IPS-18a (cell line): ENCODE data around the gene GPC6.

ENCODE experiments used
- H3K27ac ChIP-seq: one replicate; pipeline ENCODE4 v1.5.1; 2013; ENCODE audit warnings: low read length
- H3K27me3 ChIP-seq: one replicate; pipeline ENCODE4 v1.6.1; 2013; ENCODE audit warnings: mild to moderate bottlenecking, low read length; ENCODE audit not compliant: control insufficient read depth, insufficient read depth
- H3K36me3 ChIP-seq: one replicate; pipeline ENCODE4 v1.6.1; 2013; ENCODE audit warnings: low read depth, low read length; ENCODE audit not compliant: control insufficient read depth
- H3K4me1 ChIP-seq: one replicate; pipeline ENCODE4 v1.6.1; 2013; ENCODE audit warnings: low read depth, low read length; ENCODE audit not compliant: control insufficient read depth
- H3K4me3 ChIP-seq: one replicate; pipeline ENCODE4 v1.5.1; 2013; ENCODE audit warnings: low read length
- H3K9ac ChIP-seq: one replicate; pipeline ENCODE4 v1.6.1; 2013; ENCODE audit warnings: mild to moderate bottlenecking, low read length, moderate library complexity
- H3K9me3 ChIP-seq: one replicate; pipeline ENCODE4 v1.6.1; 2013; ENCODE audit warnings: low read depth, low read length; ENCODE audit not compliant: control insufficient read depth

The GPC6 gene

DNA sequence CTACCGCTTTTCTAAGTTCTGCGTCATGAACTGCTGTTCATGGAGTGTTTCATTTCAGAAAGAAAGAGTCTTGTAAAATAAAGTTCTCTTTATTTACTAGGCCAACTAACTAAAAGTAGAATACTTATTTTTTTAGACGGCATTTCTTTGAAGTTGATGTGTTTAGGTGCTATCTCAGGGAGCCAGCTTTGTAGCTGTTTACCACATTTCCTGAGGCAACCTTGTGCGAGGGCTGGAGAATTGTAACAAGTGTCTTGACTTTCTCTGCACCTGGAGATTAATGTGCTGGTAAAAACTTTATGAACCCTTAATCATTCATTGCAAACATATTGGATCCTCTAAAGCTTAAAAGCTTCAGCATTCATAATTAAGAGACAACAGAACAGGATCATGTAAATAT, 229.3 kb downstream of the GPC6 start:
- H3K4me3 ChIP-seq, result no peak overlapping the region
- H3K27me3 ChIP-seq, result no peaks in the 10 kb centered on the region
- no peaks in the 10 kb centered on the region for H3K9me3 ChIP-seq
- H3K4me1 ChIP-seq, result no peaks in the 10 kb centered on the region
- no peaks in the 10 kb centered on the region for H3K36me3 ChIP-seq
- no peak overlapping the region for H3K27ac ChIP-seq
- no peak overlapping the region for H3K9ac ChIP-seq

DNA sequence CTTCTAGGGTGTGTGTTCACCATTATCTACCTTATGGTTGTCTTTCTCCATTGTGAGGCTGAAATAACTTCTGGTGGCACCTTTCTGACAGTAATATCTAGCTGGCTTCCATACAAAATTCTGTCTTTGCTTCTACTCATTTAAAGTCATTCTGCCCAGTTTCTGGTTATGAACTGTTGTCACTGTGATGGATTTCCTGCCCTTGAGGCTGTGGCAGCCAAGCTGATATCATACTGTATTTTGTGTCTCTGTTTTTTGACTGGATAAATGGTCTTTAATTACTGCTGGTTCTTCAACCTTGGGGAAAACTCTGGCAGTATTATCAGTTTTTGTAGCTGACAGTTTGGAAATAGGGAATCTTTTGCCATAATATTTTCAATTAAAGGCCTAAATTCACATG, 233.4 kb downstream of the GPC6 start:
- Histone ChIP-seq H3K4me1 (no peaks in the 10 kb centered on the region), H3K27ac (no peak overlapping the region), H3K4me3 (no peak overlapping the region), H3K27me3 (no peaks in the 10 kb centered on the region), H3K9ac (no peak overlapping the region), H3K36me3 (no peaks in the 10 kb centered on the region), H3K9me3 (no peaks in the 10 kb centered on the region)

DNA sequence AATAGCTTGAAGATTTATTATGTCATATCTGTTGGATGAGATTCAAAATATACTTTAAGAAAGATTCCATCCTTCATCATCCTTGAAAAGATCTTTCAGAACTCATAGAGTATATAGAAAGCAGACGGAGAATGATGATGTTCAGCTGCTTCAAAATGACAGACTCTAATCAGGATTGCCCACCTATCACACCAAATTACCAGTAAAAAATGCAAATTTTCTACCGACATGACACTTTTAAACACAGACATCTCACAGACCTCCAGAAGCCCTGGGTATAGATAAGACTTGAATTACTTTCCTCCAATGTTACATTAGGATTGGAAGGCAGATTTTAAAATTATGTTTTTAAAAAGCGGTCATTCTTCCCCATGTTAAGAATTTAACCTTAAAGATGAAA, 235.5 kb downstream of the GPC6 start:
- Histone ChIP-seq H3K9me3 (no peaks in the 10 kb centered on the region), H3K27ac (no peak overlapping the region), H3K4me1 (no peaks in the 10 kb centered on the region), H3K4me3 (no peak overlapping the region), H3K36me3 (no peaks in the 10 kb centered on the region), H3K27me3 (no peaks in the 10 kb centered on the region), H3K9ac (no peak overlapping the region)

GRCh38 chr13:93466502-93467036, 240.0 kb downstream of the GPC6 start:
- no peaks in the 10 kb centered on the region for H3K9me3 ChIP-seq
- no peaks in the 10 kb centered on the region for H3K27me3 ChIP-seq
- H3K9ac ChIP-seq, result no peak overlapping the region
- H3K4me3 ChIP-seq, result no peak overlapping the region
- no peaks in the 10 kb centered on the region for H3K4me1 ChIP-seq
- no peak overlapping the region for H3K27ac ChIP-seq
- H3K36me3 ChIP-seq, result no peaks in the 10 kb centered on the region

GRCh38 chr13:93467175-93467574, 240.6 kb downstream of the GPC6 start:
- Histone ChIP-seq H3K9ac (no peak overlapping the region), H3K27me3 (no peaks in the 10 kb centered on the region), H3K36me3 (no peaks in the 10 kb centered on the region), H3K9me3 (no peaks in the 10 kb centered on the region), H3K4me1 (no peaks in the 10 kb centered on the region), H3K4me3 (no peak overlapping the region), H3K27ac (no peak overlapping the region)

GRCh38 chr13:93468433-93468832, 241.8 kb downstream of the GPC6 start:
- Histone ChIP-seq H3K4me1 (no peaks in the 10 kb centered on the region), H3K4me3 (no peak overlapping the region), H3K27me3 (no peaks in the 10 kb centered on the region), H3K27ac (no peak overlapping the region), H3K36me3 (no peaks in the 10 kb centered on the region), H3K9ac (no peak overlapping the region), H3K9me3 (no peaks in the 10 kb centered on the region)

- H3K4me1 ChIP-seq, result peaks cover 8% of the 10 kb centered on the region
- no peaks in the 10 kb centered on the region for H3K27me3 ChIP-seq
- H3K36me3 ChIP-seq, result no peaks in the 10 kb centered on the region
- no peak overlapping the region for H3K9ac ChIP-seq
- H3K4me3 ChIP-seq, result no peak overlapping the region
- H3K27ac ChIP-seq, result no peak overlapping the region
- no peaks in the 10 kb centered on the region for H3K9me3 ChIP-seq
Observed at GRCh38 chr13:93472296-93472695, 245.7 kb downstream of the GPC6 start.

DNA sequence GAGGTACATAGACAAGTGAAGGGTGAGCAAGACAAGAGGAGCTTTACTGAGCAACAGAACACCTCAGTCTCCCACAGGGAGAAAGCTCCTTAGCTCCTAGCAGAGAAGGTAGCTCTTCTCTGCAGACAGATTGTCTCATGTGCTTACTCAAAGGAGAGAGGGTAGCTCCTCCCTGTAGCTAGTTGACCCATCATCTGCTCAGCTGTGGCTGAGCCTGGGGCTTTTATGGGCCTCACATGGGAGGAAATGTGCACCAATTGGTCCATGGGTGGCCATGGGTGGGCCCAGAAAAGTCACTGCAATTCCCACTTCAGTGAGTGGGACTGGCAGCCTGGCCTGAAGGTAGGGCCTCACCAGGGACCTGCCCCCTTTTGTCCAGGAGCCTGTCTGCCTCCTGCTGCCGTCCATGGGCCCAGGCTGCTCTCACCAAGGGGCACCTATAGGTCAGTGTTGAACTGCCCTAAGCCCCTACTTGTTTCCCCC, 246.2 kb downstream of the GPC6 start:
- H3K4me3 ChIP-seq, result no peak overlapping the region
- H3K27ac ChIP-seq, result no peak overlapping the region
- peaks cover 8% of the 10 kb centered on the region for H3K4me1 ChIP-seq
- no peaks in the 10 kb centered on the region for H3K9me3 ChIP-seq
- no peaks in the 10 kb centered on the region for H3K36me3 ChIP-seq
- no peak overlapping the region for H3K9ac ChIP-seq
- no peaks in the 10 kb centered on the region for H3K27me3 ChIP-seq

DNA sequence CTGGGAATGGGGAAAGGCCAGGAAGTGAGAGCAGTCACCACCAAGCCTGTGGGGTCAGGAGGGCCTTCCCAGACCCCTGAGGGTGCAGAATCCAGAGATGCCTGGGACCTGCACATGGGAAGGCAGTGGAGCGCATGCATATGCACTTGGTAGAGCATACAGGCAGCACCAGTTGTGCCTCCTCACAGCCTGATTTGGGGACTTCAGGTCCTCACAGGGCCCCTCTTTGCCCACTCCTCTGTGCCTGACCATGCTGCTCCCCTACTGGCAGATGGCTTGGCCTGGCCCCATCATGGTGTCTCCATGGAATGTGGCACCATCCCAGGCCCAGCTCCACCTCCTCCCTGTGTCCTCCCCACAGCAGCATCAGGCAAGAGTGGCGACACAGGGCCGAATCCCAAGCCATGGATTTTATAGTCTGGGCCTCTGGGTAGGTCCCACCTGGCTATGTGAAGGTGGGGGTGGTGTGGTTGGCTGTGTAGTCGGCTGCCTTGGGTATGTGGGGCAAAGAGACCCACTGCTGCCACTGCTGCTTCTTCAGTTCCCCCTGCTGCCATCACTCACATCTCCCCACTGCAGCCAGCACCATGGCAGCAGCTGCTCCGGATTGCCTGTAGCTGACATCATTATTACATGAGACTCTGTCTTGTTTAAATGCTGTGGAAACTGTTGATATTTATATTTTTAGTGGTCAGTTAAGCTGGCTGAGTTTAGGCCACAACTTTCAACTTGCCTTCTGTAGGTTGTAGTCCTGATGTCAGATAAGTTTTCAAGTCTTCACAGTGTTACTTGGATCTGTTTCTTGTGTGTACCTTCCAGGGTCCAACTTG, 247.0 kb downstream of the GPC6 start:
- no peak overlapping the region for H3K4me3 ChIP-seq
- H3K4me1 ChIP-seq, result peaks cover 8% of the 10 kb centered on the region
- no peaks in the 10 kb centered on the region for H3K9me3 ChIP-seq
- no peaks in the 10 kb centered on the region for H3K36me3 ChIP-seq
- H3K9ac ChIP-seq, result no peak overlapping the region
- no peaks in the 10 kb centered on the region for H3K27me3 ChIP-seq
- no peak overlapping the region for H3K27ac ChIP-seq

DNA sequence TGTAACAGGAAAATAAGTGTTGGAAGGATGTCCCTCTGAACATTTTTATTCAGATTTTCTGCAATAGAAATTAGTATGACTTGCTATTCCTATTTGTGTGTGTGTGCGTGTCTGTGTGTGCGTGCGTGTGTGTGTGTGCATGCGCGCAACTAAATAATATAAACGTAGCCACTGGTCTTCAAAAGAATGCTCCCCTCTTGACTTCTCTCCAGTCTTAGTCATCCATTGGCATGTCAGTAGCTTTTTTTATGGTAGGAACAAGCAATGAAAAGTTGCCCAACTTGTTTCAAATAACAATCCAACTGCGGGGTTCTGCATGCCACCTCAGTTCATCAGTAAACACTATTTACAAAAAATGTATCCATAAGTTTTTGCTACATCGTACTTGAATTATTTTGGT, 249.6 kb downstream of the GPC6 start:
- no peak overlapping the region for H3K4me3 ChIP-seq
- H3K27ac ChIP-seq, result no peak overlapping the region
- peaks cover 8% of the 10 kb centered on the region for H3K4me1 ChIP-seq
- H3K36me3 ChIP-seq, result no peaks in the 10 kb centered on the region
- no peaks in the 10 kb centered on the region for H3K9me3 ChIP-seq
- H3K9ac ChIP-seq, result no peak overlapping the region
- H3K27me3 ChIP-seq, result no peaks in the 10 kb centered on the region

DNA sequence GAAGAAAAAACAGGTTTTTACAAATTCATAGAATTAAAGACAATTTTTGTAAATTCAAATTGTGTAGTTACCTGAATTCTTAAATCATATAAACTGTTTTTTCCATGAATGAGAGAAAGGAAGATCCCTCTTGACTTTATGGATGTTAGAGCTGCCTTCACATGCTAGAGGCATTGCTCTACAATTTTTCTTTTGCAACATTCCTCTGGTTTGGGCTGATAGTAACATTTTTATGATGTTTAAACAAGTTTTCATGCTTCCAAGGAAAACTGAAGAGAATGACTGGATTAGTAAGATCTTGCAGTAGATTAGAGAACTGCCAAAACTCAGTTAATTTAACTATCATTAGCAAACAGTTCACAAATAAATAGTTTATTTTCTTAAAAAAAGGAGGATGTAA, 250.6 kb downstream of the GPC6 start:
- Histone ChIP-seq H3K36me3 (no peaks in the 10 kb centered on the region), H3K4me3 (no peak overlapping the region), H3K27ac (no peak overlapping the region), H3K4me1 (peaks cover 8% of the 10 kb centered on the region), H3K9me3 (no peaks in the 10 kb centered on the region), H3K27me3 (no peaks in the 10 kb centered on the region), H3K9ac (no peak overlapping the region)

- Histone ChIP-seq H3K27ac (no peak overlapping the region), H3K9ac (no peak overlapping the region)
Observed at GRCh38 chr13:93480553-93481106, 254.0 kb downstream of the GPC6 start.

More at GRCh38 chr13:93480553-93481106, 254.0 kb downstream of the GPC6 start:
- Histone ChIP-seq H3K27me3 (no peaks in the 10 kb centered on the region), H3K36me3 (no peaks in the 10 kb centered on the region), H3K4me3 (no peak overlapping the region), H3K4me1 (peaks cover 8% of the 10 kb centered on the region), H3K9me3 (no peaks in the 10 kb centered on the region)
